Measurements from ENCODE around the gene CMIP.

- TF ChIP-seq CTCF (IDR thresholded peaks at IDR 0.05; ENCODE audit: poor library complexity, severe bottlenecking) = no peak
- no peak for TF ChIP-seq EP300 (conservative IDR thresholded peaks at IDR 0.05; ENCODE audit: poor library complexity, severe bottlenecking)
- no peak for TF ChIP-seq POLR2AphosphoS5 (IDR thresholded peaks at IDR 0.05)
- no peak for TF ChIP-seq EZH2 (IDR thresholded peaks at IDR 0.05; ENCODE audit: borderline replicate concordance, insufficient read depth, low read length, poor library complexity, severe bottlenecking)
Observed at GRCh38 chr16:81424771-81425170, 19.8 kb upstream of the CMIP start.
